Caki2 (cell line): Measurements from ENCODE around the gene PIRT. TPM values are rescaled to one million over a fixed set of nuclear protein-coding genes. Genes with fewer than 3 reads are reported as not detected.

Experiments
- total RNA-seq: library from RNA; depleted of rRNA; stranded (reverse); fragments of >200 nt; shearing (Covaris generic); gene quantifications from 2 replicates; pipeline ENCODE4 v1.2.3, GENCODE V29; 2014; ENCODE audit warnings: low replicate concordance; rRNA removed

Gene PIRT
- total RNA-seq, 1 experiment from 2014 or later = not detected

Other genes starting within 250 kb of the PIRT start
- 0.03 TPM in 1 of 2 replicates, not detected in the other for gene MYH3, start 180.8 kb downstream of the PIRT start, total RNA-seq
- gene SCO1, start 140.6 kb downstream of the PIRT start, total RNA-seq = 10.5 and 14.9 TPM in 2 replicates
- gene ADPRM, start 140.5 kb downstream of the PIRT start, total RNA-seq = 1.9 and 4.0 TPM in 2 replicates
- gene TMEM220, start 108.1 kb downstream of the PIRT start, total RNA-seq = 0.14 and 1.4 TPM in 2 replicates
- not detected in 2 replicates for gene TMEM238L, start 34.0 kb downstream of the PIRT start, total RNA-seq